ENCODE measurements around the gene STIM1.

STIM1 gene

DNA sequence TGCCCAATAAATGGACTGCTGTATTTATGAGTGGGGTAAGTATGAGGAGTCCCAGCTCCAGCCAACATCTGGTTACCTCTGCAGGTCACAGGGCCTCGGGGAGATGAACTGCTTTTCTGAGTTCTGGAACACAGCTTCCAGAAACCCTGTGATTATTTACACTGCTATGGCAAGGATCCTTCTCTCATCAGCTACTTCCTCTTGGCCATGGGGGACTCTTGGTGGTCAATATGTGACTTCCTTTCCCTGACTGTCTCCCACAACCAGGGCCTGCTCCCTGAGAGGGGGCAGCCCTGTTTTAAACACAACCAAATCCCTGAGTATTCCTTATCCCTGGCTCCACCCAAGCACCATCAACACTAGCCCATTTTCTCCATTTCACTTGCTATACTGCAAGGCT is 24.7 kb upstream of the STIM1 start:
- no peak for DNase-seq (ENCODE audit: low spot score)

DNA sequence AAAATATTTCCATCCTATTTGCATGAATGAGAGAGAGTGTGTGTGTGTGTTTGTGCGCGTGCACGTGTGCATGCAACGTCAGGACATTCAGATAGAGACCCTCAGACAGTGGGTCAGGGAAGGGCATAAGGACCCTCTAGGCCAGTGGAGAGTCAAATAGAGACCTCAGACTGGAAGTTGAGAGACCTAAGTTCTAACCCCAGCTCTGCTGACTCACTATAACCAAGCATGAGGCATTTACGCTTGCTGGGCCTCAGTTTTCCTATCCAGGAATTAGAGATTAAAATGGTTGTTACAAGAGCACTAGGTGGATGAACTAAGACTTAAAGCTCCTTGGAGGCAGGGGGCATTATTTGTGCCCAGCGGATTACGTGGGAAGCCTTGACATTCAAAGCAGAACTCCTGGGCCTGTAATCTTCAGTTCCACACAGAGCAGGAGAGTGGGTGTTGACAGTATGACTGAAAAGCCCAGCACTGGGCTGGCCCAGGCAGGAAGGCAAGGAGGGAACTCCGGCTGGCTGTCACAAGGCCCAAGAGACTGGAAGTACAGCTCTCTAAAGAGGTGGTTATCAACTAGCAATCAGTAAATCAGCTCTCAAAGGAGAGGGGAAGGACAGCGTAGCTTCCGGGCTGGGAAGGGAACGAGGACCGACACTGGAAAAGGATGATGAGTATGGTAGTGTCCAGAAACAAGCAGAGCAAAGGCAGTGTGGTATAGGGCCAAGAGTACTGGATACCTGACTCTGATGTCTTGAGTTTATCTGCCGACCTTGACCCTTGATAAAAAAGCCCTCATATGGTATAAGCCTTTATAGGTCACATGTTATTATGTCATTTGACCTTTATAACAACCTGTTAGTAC is 23.9 kb upstream of the STIM1 start:
- DNase-seq (ENCODE audit: low spot score) = no peak

DNA sequence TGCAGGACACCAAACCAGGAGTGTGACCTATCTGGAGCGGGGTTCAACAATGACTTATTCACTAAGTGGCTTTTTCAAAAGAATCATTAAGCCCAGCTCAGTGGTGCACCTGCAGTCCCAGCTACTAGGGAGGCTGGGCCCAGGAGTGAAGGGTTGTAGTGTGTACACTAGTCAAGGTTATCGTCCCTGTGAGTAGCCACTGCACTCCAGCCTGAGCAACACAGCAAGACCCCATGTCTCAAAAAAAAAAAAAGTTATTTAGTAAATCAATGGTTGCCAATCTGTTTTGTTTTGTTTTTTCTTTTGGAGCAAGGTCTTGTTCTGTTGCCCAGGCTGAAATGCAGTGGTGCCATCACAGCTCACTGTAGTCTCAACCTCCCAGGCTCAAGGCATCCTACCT is 22.6 kb upstream of the STIM1 start:
- DNase-seq (ENCODE audit: low spot score) = no peak

DNA sequence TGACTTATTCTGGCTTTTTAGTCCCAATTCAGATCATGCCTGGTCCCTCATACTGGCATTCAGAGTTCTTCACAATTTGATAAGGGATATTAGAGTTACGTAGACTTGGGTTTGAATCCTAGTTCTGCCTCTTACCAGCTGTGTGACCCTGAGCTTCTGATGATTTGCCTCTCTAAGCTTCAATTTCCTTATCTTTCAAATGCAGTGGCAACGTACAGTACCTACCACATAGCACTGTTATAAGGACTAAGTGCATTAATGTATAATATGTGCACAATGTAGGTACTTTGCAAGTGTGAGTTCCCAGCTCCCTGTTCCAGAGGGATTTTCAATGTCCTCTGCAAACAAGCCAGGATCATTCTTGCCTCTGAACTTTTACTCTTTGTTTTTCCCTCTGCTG is 22.0 kb upstream of the STIM1 start:
- no peak for DNase-seq (ENCODE audit: low spot score)

DNA sequence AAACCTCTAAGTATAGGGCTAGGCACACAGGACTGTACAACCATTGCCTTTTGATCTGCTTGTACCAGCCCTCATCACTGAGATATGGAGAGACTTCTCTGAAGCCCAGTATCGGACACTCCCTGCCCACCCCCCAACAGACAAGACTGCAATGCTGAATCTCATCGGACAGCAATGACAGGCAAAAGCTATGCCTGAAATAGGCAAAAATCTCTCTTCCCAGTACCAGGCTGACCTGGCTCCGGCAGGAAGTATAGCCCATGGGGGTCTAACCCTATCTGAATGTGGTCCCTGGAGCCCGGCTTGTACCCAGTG is 21.2 kb upstream of the STIM1 start:
- no peak for DNase-seq (ENCODE audit: low spot score)

DNA sequence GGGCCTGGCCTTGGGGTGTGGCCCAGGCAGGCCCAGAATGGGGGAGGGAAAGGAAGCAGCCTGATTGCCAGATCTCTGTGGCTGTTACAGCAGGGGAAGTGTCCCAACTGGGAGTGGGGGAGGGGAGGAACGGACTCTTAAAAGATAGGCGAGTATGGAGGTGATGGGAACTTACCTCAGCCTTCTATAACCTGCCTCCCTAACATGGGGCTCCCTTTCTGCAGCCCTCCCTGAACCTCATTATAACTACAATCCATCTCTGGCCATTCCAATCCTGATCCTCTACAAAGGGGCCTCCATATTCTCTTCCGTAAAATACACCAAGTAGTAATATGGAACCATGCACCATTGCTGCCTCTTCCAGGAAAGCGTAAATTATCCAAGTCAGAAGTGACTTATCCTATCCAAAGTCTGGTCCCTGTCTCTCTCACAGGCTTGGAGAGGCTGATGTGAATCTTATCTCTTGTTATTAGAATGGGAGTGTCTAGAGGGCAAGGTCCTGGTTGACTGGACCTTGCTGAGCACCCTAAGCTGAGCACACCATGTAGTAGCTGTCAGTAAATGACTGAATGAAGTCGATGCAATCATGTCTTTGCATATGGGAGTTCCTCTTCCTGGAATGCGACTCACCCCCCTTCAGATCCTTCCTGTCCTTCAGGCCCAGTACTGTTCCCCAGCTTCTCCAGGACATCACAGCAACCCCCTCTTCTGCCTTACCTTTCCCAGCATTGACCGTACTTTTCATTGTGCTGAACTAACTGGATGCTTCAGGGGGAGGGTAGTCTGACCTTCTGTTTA is 20.6 kb upstream of the STIM1 start:
- DNase-seq (ENCODE audit: low spot score) = no peak

DNA sequence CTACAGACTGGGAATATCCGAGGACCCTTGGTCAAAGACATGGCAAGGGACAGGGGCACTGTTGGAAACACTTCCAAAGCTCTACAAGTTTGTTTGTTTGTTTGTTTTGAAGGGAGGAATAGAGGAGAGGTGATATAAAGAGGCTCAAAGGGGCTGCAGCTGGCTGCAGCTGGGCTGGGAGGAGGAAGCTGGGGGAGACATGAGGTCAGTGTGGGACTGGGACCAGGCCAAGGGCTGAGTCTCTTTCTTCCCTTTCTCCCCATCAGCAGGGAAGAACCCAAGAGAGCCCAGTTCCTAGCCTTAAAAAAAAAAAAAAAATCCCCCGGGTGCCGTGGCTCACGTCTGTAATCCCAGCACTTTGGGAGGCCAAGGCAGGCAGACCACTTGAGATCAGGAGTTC is 19.7 kb upstream of the STIM1 start:
- DNase-seq (ENCODE audit: low spot score) = no peak

DNA sequence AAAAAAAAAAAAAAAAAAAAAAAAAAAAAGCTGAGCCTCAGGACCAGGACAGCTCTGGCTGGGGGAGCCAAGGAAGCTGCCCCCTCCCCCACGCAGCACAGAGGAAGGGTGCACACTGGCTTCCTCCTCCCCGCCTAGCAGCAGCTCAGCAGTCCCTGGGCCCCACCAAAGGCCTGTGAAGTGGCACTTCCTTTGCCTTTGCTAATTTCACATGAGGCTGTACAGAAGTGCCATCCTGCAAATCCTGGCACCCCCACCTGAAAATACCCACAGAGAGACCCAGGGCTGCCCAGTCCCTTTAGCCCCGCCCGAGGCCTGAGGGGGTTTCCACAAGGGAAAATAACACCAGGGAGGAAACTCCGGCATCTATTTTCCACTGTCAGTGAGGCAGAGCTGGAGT is 18.6 kb upstream of the STIM1 start:
- DNase-seq (ENCODE audit: low spot score) = no peak

DNA sequence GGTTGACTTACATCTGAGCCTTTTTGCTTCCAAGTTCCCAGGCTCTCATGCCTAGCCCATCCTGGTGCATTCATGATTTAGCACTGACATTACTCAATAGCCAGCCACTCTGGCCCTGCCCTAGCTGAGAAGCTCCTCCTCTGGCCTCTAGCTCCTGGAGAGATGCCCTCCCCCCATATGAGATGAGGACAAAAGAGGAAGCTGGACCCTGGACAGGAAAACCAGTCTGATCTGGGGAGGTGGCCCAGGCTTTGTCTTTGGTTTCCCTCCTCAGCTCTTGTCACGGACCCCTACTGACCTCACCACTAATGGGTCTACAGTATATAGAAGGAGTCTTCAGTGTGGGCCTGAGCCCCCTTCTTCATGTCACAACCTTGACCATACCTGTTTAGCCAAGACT is 17.7 kb upstream of the STIM1 start:
- peak; percentile 85 for DNase-seq (ENCODE audit: low spot score)

DNA sequence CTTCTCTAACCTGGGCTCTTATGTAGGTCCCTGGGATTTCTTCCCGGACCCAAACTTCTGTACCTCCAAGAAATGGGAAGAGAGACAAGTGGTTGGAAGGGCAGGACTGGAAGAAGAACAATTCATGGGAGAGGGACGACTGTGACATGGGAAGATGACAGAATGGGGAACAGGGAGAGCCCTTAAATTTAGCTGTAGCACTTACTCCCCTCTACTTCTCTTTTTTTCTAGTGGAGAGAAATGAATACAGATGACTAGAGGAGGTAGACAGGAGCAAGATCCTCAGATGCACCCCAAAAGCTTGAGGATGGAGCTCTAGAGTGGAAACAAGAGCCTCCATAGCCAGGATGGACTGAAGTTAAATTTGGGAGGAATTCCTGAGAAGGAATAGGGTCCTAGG is 17.0 kb upstream of the STIM1 start:
- DNase-seq (ENCODE audit: low spot score) = no peak

DNA sequence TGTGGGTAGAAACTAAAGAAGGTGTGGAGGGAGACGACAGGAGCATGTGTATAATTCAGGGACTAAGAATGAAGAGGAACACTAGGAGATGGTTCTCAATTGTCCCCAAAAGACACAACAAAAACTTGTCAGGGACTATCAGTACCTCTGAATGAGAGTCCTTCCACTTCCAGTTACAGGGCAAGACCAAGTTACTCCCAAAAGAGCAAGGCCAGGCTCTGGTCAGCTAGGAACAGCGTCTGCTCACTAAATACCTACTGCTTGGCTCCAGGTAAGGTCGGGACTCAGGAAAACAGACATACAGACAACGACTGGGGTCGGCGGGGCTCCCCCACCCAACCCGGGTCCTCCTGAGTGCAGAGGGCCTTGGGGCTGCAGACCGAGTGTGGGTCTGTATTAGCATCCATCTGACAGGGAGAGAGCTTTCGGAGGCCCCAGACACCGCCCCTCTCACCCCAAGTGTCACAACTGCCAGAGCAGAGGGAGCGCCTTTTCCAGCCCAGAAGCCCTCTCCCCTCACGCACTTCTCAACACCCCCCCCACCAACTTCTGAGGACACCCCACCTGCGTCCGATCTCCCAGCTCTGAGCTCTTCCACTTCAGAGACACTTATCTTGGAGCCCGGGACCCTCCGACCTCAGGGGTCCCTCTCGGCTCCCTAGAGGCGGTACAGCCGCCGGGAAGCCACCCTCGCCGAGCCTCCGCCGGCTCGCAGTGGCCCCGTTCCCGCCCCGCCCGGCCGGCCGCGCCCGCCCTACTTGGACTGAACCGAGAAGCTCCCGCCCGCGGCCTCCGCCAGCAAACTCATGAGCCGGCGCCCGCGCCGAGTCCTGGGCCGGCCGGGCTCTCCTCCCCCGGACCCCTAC is 15.2 kb upstream of the STIM1 start:
- no peak for DNase-seq (ENCODE audit: low spot score)

DNA sequence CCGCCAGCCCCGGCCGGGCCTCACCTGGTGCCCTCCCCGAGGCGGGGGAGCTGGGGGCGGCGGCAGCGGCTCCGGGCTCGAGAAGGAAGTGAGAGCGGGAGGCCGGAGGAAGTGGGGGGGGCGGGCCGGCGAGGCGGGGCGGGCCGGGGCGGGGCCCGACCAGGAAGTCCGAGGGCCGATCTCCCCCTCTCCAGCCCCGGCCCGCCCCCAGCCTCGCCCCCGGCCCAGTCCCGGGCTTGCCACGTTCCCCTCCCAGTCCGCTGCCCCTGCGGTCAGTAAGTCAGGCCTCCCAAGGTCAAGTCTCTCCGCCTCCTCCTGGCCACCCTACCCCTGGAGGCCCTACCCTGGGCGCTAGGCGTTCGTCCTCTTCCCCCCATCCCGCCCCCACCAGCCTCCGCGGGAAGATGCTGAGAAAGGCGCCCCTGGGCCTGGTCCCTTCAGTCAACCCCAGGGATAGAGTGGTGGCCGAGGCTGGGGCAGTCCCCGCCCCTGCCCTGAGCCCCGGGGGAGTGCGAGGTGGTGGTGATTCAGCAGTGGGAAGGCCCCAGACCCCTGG is 14.5 kb upstream of the STIM1 start, which contains the start of gene RHOG:
TSS of gene RHOG (minus strand) at position 90 of the 556 bp plus-strand sequence. CDS start 12,821 bp downstream, outside the sequence.
- no peak for DNase-seq (ENCODE audit: low spot score)

DNA sequence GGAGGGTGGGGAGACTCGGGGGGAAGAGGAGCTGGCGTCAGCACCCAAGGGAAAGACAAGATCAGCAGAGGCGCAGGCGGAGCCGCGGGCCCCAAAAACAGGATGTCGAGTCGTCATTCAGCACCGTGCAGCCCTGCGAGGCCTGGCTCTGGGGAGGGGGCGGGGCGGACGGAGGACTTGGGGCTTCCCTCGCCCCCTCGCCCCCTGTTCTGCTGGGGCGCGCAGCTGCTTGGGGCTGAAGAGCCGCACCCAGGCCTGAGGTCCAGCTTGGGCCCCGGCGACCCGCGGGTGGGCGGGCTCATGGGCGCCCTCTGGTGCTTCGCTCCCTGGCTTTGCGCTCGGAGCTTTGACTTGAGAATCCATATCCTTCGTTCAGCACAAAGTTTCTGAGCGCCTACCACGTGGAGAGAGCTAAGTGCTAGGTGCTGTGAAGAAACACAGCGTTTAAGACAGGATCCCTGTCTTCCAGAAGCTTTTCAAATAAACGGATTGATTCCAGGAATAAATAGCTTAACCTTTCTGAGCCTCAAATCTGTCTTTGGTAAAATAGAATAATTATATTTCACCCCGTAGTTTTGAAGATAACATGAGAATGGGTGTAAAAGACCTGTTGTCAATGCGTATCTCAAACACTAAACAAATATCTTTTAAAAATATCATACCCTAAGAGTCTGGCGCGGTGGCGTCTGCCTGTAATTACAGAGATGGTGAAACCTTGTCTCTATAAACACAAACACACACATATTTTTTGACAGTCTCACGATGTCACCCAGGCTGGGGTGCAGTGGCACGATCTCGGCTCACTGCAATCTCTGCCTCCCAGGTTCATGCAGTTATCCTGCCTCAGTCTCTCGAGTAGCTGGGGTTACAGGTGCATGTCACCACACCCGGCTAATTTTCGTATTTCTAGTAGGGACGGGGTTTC is 13.8 kb upstream of the STIM1 start:
- DNase-seq (ENCODE audit: low spot score) = peak; percentile 88

DNA sequence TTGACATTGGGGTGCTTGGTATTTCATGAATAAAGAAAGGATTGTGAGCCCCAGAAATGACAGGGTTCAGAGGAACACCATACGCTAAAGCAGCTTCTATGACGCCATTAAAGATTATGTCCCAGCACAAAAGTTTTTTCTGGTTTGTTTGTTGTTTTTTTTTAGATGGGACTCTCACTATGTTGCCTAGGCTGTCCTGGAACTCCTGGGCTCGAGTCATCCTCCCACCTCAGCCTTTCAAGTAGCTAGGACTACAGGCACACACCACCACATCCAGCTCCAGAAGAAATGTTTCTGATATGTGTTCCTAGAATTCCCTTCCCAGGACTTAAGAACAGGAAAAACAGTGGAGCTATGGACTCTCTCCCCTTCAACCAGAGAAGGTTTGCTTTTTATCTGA is 12.1 kb upstream of the STIM1 start:
- no peak for DNase-seq (ENCODE audit: low spot score)

DNA sequence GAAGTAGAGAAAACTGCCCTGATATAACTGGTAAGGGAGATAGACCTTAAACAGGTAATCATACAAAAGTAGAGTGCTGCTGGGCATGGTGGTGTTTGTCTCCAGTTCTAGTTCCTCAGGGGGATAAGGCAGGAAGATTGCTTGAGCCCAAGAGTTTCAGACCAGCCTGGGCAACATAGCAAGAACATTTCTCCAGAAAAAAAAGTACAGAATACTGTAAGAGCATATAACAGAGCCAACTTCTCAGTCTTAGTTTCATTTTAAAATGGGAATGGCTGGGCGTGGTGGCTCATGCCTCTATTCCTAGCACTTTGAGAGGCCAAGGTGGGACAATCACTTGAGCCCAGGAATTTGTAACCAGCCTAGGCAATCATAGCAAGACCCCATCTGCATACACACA is 10.2 kb upstream of the STIM1 start:
- DNase-seq (ENCODE audit: low spot score) = no peak

DNA sequence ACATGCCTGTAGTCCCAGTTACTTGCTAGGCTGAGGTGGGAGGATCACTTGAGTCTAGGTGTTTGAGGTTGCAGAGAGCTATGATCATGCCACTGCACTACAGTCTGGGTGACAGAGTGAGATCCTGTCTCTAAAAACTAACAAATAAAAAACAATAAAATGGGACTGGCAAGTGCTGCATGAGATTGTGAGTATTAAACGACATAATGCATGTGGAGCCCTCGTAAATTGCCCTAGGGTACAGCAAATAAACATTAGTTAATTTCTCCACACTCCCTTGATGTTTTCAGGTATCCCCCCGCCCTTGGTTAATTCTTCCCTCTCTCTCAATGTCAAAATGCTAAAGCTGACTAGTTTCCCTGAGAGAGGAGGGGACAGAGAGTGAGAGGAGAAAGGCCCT is 9.8 kb upstream of the STIM1 start:
- DNase-seq (ENCODE audit: low spot score) = no peak

DNA sequence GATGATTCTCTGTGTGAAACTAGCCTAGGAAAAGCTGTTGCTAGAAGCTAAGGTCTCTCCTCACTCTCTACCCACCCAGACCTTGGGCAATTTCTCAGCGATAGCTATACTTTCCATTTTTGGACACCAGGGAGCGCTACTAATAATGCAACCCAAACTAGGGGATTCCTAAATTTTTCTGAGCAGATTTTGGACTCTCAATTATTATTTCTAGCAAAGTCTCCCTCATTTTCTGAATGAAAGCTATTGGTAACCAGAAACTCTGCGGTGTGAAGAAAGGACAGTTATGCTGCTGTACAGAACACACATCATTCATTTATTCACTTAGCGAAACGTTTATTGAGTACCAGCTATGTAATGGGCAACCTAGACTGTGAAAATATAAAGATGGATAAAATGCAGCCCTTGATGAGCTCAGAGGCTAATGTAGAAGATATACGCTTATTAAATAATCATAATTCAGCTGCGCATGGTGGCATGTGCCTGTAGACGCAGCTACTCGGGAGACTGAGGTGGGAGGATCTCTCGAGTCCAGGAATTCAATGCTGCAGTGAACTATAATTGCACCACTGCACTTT is 6.1 kb upstream of the STIM1 start:
- no peak for DNase-seq (ENCODE audit: low spot score)

DNA sequence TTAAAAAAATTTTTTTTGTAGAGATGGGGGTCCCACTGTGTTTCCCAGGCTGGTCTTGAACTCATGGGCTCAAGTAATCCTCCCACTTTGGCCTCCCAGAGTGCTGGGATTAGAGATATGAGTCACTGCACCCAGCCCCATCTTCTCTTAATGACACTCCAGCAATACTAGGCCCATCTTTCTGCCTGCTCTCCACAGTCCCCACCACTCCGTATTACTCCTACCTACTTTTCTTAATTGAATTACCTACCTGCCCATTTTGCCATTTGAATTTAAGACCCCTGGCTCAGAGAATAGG is 2.0 kb upstream of the STIM1 start:
- no peak for DNase-seq (ENCODE audit: low spot score)

DNA sequence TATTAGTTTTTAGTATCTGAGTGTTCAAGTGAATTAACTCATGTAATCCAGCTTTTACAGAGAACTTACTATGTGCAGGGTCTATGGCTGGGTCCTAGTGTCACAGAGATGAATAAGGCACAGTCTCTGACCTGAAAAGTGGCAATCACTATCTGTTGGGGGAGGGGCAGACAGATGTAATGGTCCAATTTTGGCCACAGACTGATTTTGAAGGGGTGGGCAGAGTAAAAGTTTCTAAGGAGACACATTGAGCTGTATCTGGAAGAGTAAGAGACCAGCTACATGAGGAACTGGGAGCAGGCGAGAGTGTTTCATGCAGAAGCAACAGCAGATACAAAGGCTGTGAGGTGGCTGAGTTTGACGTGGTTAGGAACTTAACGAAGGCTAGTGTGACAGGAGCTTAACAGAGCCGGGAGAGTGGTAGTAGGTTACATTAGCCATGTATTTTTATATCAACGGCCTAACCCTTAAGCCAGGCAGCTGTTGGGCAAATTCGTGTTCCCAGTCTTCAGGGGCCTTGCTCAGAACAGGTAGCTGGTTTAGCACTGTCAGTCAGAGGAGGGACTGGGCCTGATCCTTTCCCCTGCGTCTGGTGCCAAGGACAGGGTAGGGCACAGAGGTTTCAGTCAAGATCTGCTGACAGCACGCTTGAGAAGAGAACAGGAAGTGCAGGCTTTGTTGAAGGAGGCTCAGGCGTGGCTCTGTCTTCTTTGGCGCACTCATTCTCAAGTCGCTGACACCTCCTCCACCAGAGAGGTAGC is 1.4 kb upstream of the STIM1 start:
- DNase-seq (ENCODE audit: low spot score) = peak; percentile 57

DNA sequence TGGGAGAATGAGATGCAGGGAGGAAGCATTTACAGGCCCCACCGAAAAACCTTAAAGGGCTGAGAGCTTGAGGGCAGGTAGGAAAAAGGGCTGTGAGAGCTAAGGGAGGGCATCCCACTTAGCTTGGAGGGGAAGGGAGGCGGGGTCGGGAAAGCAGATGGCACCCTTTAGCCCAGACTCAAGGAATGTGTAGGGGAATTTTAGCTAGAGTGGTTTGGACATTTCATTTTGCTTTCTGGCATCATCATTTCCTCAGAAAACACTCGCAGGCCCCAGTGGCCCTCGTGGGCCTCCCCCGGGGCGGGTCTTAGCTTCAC is 846 bp upstream of the STIM1 start:
- DNase-seq (ENCODE audit: low spot score) = no peak
